HepG2 (cell line): Measurements from ENCODE around the gene ILKAP. TPM values are rescaled to one million over a fixed set of nuclear protein-coding genes. Genes with fewer than 3 reads are reported as not detected.

Source experiments
- ATAC-seq: fragments of 200-7000 bp; cut with Tn5 transposase; 3 replicates; pipeline ENCODE4 v1.9.1; 2020; ENCODE audit warnings: mild to moderate bottlenecking, moderate library complexity
- BruUV-seq: library from RNA; stranded (reverse); fragments of 400-500 nt; replicated peaks from 2 replicates; lab custom pipeline; 2021; lab: Mats Ljungman, UMichigan
- CTCF ChIA-PET: fragments of 300-600 bp; formaldehyde crosslinking; extraction: SDS; loops from one replicate; lab custom pipeline; 2021; ENCODE audit warnings: low total read pairs, inconsistent platforms, low intra/inter-chr PET ratio; lab: Yijun Ruan, JAX
- POLR2A ChIA-PET: fragments of 350-600 bp; sonication (Branson Sonifier 250); formaldehyde crosslinking; loops from one replicate; lab custom pipeline; 2020; ENCODE audit warnings: antibody characterized with exemption, inconsistent platforms; lab: Yijun Ruan, JAX
- DNase-seq: peaks from one replicate; pipeline ENCODE4 v3.0.0-alpha.2; 2015; ENCODE audit warnings: low spot score
- FAIRE-seq: peaks from 3 replicates; lab custom pipeline; 2011; peaks lifted over from hg19 to GRCh38; lab: Jason Lieb, UNC
- H2AFZ ChIP-seq: one replicate; pipeline ENCODE4 v1.6.1; 2011; ENCODE audit warnings: low read length, inconsistent platforms
- H3K27ac ChIP-seq: fragments of 300-600 bp; 3 replicates; pipeline ENCODE4 v1.8.0; 2011; ENCODE audit warnings: mixed run types, mild to moderate bottlenecking, mixed read lengths, low read length, inconsistent platforms; ENCODE audit not compliant: insufficient read depth; ENCODE audit errors: extremely low read length
- H3K27me3 ChIP-seq, 2 experiments: fragments of 200-600 bp in 1 of 2; 2 replicates in 1 of 2; 3 replicates in 1 of 2; pipeline versions ENCODE4 v1.6.0 to v1.8.0; 2011; ENCODE audit warnings: low read length in 2 of 2, mild to moderate bottlenecking in 2 of 2, moderate library complexity in 2 of 2, inconsistent platforms in 1 of 2; ENCODE audit not compliant: insufficient read depth in 2 of 2, control insufficient read depth in 1 of 2
- H3K36me3 ChIP-seq, 2 experiments: fragments of 200-600 bp in 1 of 2; replicated peaks in 1 of 2; 2 replicates in 1 of 2; 3 replicates in 1 of 2; pipeline versions ENCODE4 v1.5.1 to v1.8.0; 2011; ENCODE audit warnings: low read length in 2 of 2, inconsistent platforms in 1 of 2; ENCODE audit not compliant: insufficient read depth in 2 of 2, control insufficient read depth in 1 of 2
- H3K4me1 ChIP-seq: 2 replicates; pipeline ENCODE4 v1.5.1; 2012; ENCODE audit warnings: low read length, inconsistent platforms; ENCODE audit not compliant: insufficient read depth
- H3K4me2 ChIP-seq: 2 replicates; pipeline ENCODE4 v1.6.0; 2011; ENCODE audit warnings: low read depth, low read length, inconsistent platforms
- H3K4me3 ChIP-seq, 3 experiments: fragments of 200-600 bp in 1 of 3; sonication (generic), shearing (Covaris generic) in 1 of 3; replicated peaks in 1 of 3; 2 replicates each; pipeline ENCODE4 v1.5.1; 2011 to 2016; ENCODE audit warnings: low read length in 3 of 3, inconsistent platforms in 2 of 3, low read depth in 2 of 3, mild to moderate bottlenecking in 2 of 3, control low read depth in 1 of 3, mixed read lengths in 1 of 3; ENCODE audit not compliant: insufficient read depth in 1 of 3
- H3K79me2 ChIP-seq: one replicate; pipeline ENCODE4 v1.6.1; 2011; ENCODE audit warnings: low read length, inconsistent platforms; ENCODE audit not compliant: insufficient read depth
- H3K9ac ChIP-seq: 2 replicates; pipeline ENCODE4 v1.6.0; 2011; ENCODE audit warnings: mild to moderate bottlenecking, low read depth, low read length, inconsistent platforms; ENCODE audit not compliant: insufficient read depth
- H3K9me3 ChIP-seq: 2 replicates; pipeline ENCODE4 v1.5.1; 2012; ENCODE audit warnings: mild to moderate bottlenecking, low read length
- H4K20me1 ChIP-seq: 2 replicates; pipeline ENCODE4 v1.6.0; 2011; ENCODE audit warnings: inconsistent platforms, mild to moderate bottlenecking, low read length, moderate library complexity; ENCODE audit not compliant: insufficient read depth
- HNRNPL ChIP-seq: fragments of 200-400 bp; formaldehyde crosslinking; IDR thresholded peaks from 2 replicates; pipeline ENCODE4 v1.6.1; 2017; ENCODE audit warnings: mild to moderate bottlenecking, low read depth, low read length
- KAT2B ChIP-seq: fragments of 150-350 bp; IDR thresholded peaks from 2 replicates; pipeline ENCODE4 v1.6.1; 2014; ENCODE audit warnings: low read depth, low read length, borderline replicate concordance
- MBD4 ChIP-seq: IDR thresholded peaks from 2 replicates; pipeline ENCODE4 v1.6.1; 2012; ENCODE audit warnings: low read length, inconsistent platforms, borderline replicate concordance
- TBX2 ChIP-seq: sonication (generic); formaldehyde crosslinking; IDR thresholded peaks from 2 replicates; pipeline ENCODE4 v1.5.0; 2020; ENCODE audit warnings: missing genetic modification reagents, mild to moderate bottlenecking, borderline replicate concordance
- ZNF12 ChIP-seq: sonication (generic); formaldehyde crosslinking; IDR thresholded peaks from 2 replicates; pipeline ENCODE4 v1.5.0; 2020; ENCODE audit warnings: missing genetic modification reagents
- ZNF530 ChIP-seq: sonication (generic); formaldehyde crosslinking; IDR thresholded peaks from 2 replicates; pipeline ENCODE4 v1.5.0; 2020; ENCODE audit warnings: low read depth, mild to moderate bottlenecking, missing genetic modification reagents
- ZNF589 ChIP-seq: sonication (generic); formaldehyde crosslinking; conservative IDR thresholded peaks from 2 replicates; pipeline ENCODE4 v1.8.0; 2022; ENCODE audit warnings: mild to moderate bottlenecking, moderate library complexity, missing genetic modification reagents
- WGBS: methylation state at CpG from one replicate; pipeline ENCODE4 v1.1.6; 2017; ENCODE audit warnings: low lambda C conversion rate; 5-methylcytosine and 5-hydroxymethylcytosine counted together
- in situ Hi-C: cut with HindIII; loops from 2 replicates; pipeline ENCODE4 v1.10.0; 2017; ENCODE audit warnings: low pct_unique_long_range_greater_than_20kb; ENCODE audit not compliant: extremely low pct_ligation_motif_present
- intact Hi-C: fragments of 100-400 bp; cut with micrococcal nuclease; formaldehyde crosslinking; loops from one replicate; pipeline ENCODE4 v1.10.0; 2022; ENCODE audit not compliant: unreplicated experiment
- polyA plus RNA-seq, 8 experiments: library from polyadenylated mRNA; depleted of rRNA in 3 of 8; stranded (reverse) in 7 of 8; unstranded in 1 of 8; fragments of >200 nt; fragmentation: Illumina TruSeq in 4 of 8; extraction: Trizol in 4 of 8; gene quantifications; 2 replicates each; pipeline versions ENCODE4 v1.2.1 to v1.2.3, GENCODE V29; 2011 to 2016; ENCODE audit warnings: low read depth in 4 of 8, missing spikeins in 1 of 8, mixed read lengths in 1 of 8; ENCODE audit not compliant: insufficient read depth in 1 of 8
- total RNA-seq, 5 experiments: library from RNA; depleted of rRNA; stranded (reverse); fragments of >200 nt; fragmentation: Illumina TruSeq; extraction: Trizol; gene quantifications; 2 replicates each; pipeline ENCODE4 v1.2.3, GENCODE V29; 2016; ENCODE audit warnings: low read depth in 1 of 5

ILKAP gene
- total and polyA plus RNA-seq, 2 of the 13 experiments (the other 11 are each of a cell fraction or from before 2014, with no cell fraction given), result 29.6 to 33.1 TPM

DNA sequence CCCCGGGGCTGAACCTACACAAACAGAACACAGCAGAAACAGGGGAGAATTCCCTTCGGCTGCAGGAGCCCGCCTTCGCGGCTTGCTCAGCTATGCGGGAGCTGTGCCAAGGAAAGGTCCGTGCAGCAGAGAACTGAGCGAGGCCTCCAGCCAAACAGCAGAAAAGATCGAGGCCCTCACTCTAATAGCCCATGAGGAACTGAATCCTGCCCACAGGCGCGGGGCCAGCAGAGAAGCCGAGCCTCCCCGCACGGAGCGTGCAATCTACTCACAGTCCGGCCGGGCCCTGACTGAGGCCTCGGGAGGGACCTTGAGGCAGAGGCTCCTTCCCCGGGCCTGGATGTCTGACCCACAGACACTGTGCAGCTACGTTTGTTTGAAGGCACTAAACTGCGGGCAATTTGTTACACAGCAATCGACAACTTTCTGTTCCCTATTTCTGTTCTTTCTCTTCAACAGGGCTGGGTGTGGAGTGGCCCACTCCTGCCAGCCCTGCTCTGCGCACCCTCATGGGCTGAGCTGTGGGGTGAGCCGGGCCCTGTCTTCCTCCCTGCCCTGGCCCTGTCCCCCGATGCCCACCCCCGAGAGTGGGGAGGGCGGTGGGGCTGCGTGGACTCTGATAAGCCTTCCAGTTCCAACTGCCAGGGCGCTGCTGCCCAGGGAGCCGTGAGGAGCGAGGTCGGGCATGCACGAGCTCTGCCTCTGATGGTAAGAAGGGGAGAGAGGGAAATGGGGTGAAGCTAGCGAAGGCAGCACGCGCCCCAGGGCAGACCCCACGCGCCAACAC lies 22.6 kb upstream of the ILKAP start (continued):
- no peak for TF ChIP-seq ZNF589 (CRISPR knock-in tag)
- no peak for TF ChIP-seq ZNF530

DNA sequence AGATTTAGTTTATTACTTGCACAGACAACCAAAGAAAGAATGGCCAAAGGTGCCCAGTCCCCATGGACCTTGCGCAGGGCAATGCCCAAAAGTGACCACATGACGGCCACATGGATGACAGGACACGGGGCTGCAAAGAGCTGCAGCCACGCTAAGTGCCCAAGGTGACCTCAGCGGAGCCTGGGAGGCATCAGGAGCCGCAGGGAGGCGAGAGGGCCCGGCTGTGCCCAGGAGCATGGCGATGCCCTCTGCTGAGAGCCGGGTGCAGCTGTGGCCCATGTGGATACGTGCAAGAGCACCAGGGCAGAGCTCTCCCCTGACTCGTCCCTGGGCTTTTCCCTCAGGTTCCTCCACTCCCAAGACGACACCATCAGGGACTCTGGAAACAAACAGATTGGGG lies 21.6 kb upstream of the ILKAP start:
- no TSS peak for BruUV-seq
- Histone ChIP-seq H3K79me2 (no peaks in the 10 kb centered on the region), H3K9me3 (no peaks in the 10 kb centered on the region), H3K9ac (no peak overlapping the region), H3K4me1 (peaks cover 27% of the 10 kb centered on the region), H2AFZ (no peak overlapping the region), H3K36me3 (no peaks in the 10 kb centered on the region), H3K4me2 (0 out of 2 replicates have a peak overlapping the region, but pooled peaks have one; percentile 51), H3K4me3 (no peak overlapping the region), H3K27me3 (peaks cover 17 to 73% of the 10 kb centered on the region in 2 experiments), H4K20me1 (no peaks in the 10 kb centered on the region), H3K27ac (no peak overlapping the region)
- in situ Hi-C loops (no loop called here), intact Hi-C loops (no loop called here)
- ATAC-seq (no peak), DNase-seq (no peak), FAIRE-seq (no peak)
- ChIA-PET CTCF (no interaction called here), POLR2A (interaction anchor here (0.7 to 1.4 kb wide), 2 partner anchors 9 to 10 kb away, joined by 4 to 5 read pairs; no protein-coding TSS in a partner anchor)
- WGBS, result 37% methylated on average over 7 of the region's 13 CpGs
- TF ChIP-seq MBD4 (no peak), ZNF12 (no peak), HNRNPL (peak; percentile 73; the same call in 1 of the 2 replicates), TBX2 (no peak), KAT2B (no peak)
